Panc1 (cell line): ENCODE results near the gene KRTAP9-3. TPM values are rescaled to one million over a fixed set of nuclear protein-coding genes. Genes with fewer than 3 reads are reported as not detected.
"Not testable (repeated sequence)": the region's sequence is repeated elsewhere in the genome, so short reads cannot be mapped to it uniquely, and the experiment has no call there.

ENCODE experiments used
- ATAC-seq: fragments of 200-7000 bp; cut with Tn5 transposase; 2 replicates; pipeline ENCODE4 v1.9.1; 2020; ENCODE audit warnings: mild to moderate bottlenecking, moderate library complexity
- Bru-seq: library from RNA; stranded (reverse); fragments of 400-500 nt; gene quantifications from one replicate; lab custom pipeline; 2021; lab: Mats Ljungman, UMichigan
- BruChase-seq, 2 experiments: library from RNA; stranded (reverse); fragments of 400-500 nt; gene quantifications; one replicate each; lab custom pipeline; 2021; lab: Mats Ljungman, UMichigan
- BruUV-seq: library from RNA; stranded (reverse); fragments of 400-500 nt; replicated peaks from 2 replicates; lab custom pipeline; 2021; lab: Mats Ljungman, UMichigan
- CTCF ChIA-PET: fragments of 300-600 bp; sonication (Branson Sonifier 250); formaldehyde crosslinking; loops from one replicate; lab custom pipeline; 2022; ENCODE audit warnings: antibody characterized with exemption; lab: Charles Lee
- POLR2A ChIA-PET: fragments of 300-600 bp; sonication (Branson Sonifier 250); formaldehyde crosslinking; loops from one replicate; lab custom pipeline; 2022; ENCODE audit warnings: antibody characterized with exemption; lab: Charles Lee
- DNase-seq: peaks from one replicate; pipeline ENCODE4 v3.0.0-alpha.2; 2010; ENCODE audit warnings: low read depth, low spot score
- H3K27ac ChIP-seq: 2 replicates; pipeline ENCODE4 v1.5.1; 2011; ENCODE audit warnings: mild to moderate bottlenecking, low read length, inconsistent platforms
- H3K27me3 ChIP-seq: fragments of 200-500 bp; sonication (Bioruptor generic); 2 replicates; pipeline ENCODE4 v1.6.0; 2014; ENCODE audit warnings: low read length, inconsistent platforms; ENCODE audit not compliant: control insufficient read depth, insufficient read depth
- H3K36me3 ChIP-seq: fragments of 200-500 bp; sonication (Bioruptor generic); 2 replicates; pipeline ENCODE4 v1.5.1; 2014; ENCODE audit warnings: inconsistent platforms, mild to moderate bottlenecking, low read length, moderate library complexity; ENCODE audit not compliant: control insufficient read depth, insufficient read depth
- H3K4me1 ChIP-seq: 2 replicates; pipeline ENCODE4 v1.5.1; 2011; ENCODE audit warnings: inconsistent platforms, mild to moderate bottlenecking, low read length, moderate library complexity; ENCODE audit not compliant: control insufficient read depth, insufficient read depth
- H3K4me3 ChIP-seq, 2 experiments: 2 replicates each; pipeline ENCODE4 v1.5.1; 2011 to 2012; ENCODE audit warnings: low read depth in 2 of 2, low read length in 2 of 2, mild to moderate bottlenecking in 2 of 2, inconsistent platforms in 1 of 2, moderate library complexity in 1 of 2
- H3K9me3 ChIP-seq: fragments of 200-500 bp; sonication (Bioruptor generic); 2 replicates; pipeline ENCODE4 v1.5.1; 2014; ENCODE audit warnings: low read depth, mild to moderate bottlenecking, inconsistent platforms, low read length, moderate library complexity; ENCODE audit not compliant: control insufficient read depth, insufficient read depth
- POLR2AphosphoS5 ChIP-seq: IDR thresholded peaks from 2 replicates; pipeline ENCODE4 v1.6.1; 2012; ENCODE audit warnings: mild to moderate bottlenecking, low read depth, low read length, moderate library complexity
- SIN3A ChIP-seq: IDR thresholded peaks from 2 replicates; pipeline ENCODE4 v1.6.1; 2012; ENCODE audit warnings: low read depth, mild to moderate bottlenecking, low read length, moderate library complexity, borderline replicate concordance; ENCODE audit not compliant: insufficient read depth
- TCF7L2 ChIP-seq: IDR thresholded peaks from 2 replicates; pipeline ENCODE4 v1.6.1; 2011; ENCODE audit warnings: mild to moderate bottlenecking, low read depth, low read length, inconsistent platforms
- in situ Hi-C: cut with HindIII; loops from 2 replicates; pipeline ENCODE4 v1.10.0; 2016; ENCODE audit warnings: low sequenced_read_pairs, low pct_unique_long_range_greater_than_20kb
- intact Hi-C: fragments of 100-400 bp; cut with micrococcal nuclease; formaldehyde crosslinking; loops from one replicate; pipeline ENCODE4 v1.10.0; 2022; ENCODE audit not compliant: unreplicated experiment
- long read RNA-seq: library from polyadenylated mRNA; unstranded; transcript quantifications from one replicate; pipeline ENCODE4 v2.0.0, GENCODE V29; 2021; ENCODE audit not compliant: unreplicated experiment
- polyA plus RNA-seq: library from polyadenylated mRNA; unstranded; fragments of >200 nt; gene quantifications from one replicate; pipeline ENCODE4 v1.2.1, GENCODE V29; 2012; ENCODE audit warnings: missing spikeins; ENCODE audit not compliant: insufficient read length
- total RNA-seq: library from RNA; stranded (reverse); gene quantifications from one replicate; pipeline ENCODE4 v1.2.1, GENCODE V29; 2021; ENCODE audit not compliant: unreplicated experiment
- TF ChIP-seq, protein P1 (sequence below): fragments of 450-650 bp; IDR thresholded peaks from 2 replicates; pipeline ENCODE4 v1.5.1; 2017; ENCODE audit warnings: mild to moderate bottlenecking
- TF ChIP-seq, protein P2 (sequence below), 2 experiments: IDR thresholded peaks; 2 replicates each; pipeline ENCODE4 v1.6.1; 2011 to 2012; ENCODE audit warnings: low read depth in 2 of 2, control low read depth in 1 of 2, low read length in 1 of 2, mild to moderate bottlenecking in 1 of 2, moderate library complexity in 1 of 2; ENCODE audit not compliant: insufficient read depth in 1 of 2

The KRTAP9-3 gene, protein sequence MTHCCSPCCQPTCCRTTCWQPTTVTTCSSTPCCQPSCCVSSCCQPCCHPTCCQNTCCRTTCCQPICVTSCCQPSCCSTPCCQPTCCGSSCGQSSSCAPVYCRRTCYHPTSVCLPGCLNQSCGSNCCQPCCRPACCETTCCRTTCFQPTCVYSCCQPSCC
- total RNA-seq (not detected), Bru-seq, nascent RNA (not detected), BruChase-seq, experiment 1, labeled RNA remaining after a 2-hour chase (not detected), BruChase-seq, experiment 2, labeled RNA remaining after a 6-hour chase (not detected)
- not detected for polyA plus RNA-seq
- long read RNA-seq = 0 reads

DNA sequence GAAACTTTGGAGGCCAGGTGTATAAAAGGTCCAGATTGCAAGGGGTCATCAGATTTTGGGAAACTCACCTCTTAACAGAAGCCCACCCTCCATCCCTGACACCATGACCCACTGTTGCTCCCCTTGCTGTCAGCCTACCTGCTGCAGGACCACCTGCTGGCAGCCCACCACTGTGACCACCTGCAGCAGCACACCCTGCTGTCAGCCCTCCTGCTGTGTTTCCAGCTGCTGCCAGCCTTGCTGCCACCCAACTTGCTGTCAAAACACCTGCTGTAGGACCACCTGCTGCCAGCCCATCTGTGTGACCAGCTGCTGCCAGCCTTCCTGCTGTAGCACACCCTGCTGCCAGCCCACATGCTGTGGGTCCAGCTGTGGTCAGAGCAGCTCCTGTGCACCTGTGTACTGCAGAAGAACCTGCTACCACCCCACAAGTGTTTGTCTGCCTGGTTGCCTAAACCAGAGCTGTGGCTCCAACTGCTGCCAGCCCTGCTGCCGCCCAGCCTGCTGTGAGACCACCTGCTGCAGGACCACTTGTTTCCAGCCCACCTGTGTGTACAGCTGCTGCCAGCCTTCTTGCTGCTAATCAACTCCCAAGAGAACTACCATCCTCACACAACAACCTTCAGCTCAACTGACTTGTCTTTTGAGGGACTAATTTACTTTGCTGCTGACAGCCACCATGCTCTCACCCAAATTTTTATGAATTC lies at the start of gene KRTAP9-3:
KRTAP9-3 (plus strand) TSS at position 51 of the 707 bp plus-strand sequence; CDS start at position 104, 53 bp downstream.
- H3K4me1 ChIP-seq, H3K4me3 ChIP-seq, ATAC-seq, POLR2A ChIA-PET, intact Hi-C loops, H3K27ac ChIP-seq, in situ Hi-C loops, H3K9me3 ChIP-seq, H3K36me3 ChIP-seq, DNase-seq, BruUV-seq: not testable (repeated sequence)
- peaks cover 42% of the 10 kb centered on the region for H3K27me3 ChIP-seq
- CTCF ChIA-PET = interaction anchor here (0.6 kb wide), 1 partner anchor 90 kb away, joined by 4 read pairs; no protein-coding TSS in a partner anchor

DNA sequence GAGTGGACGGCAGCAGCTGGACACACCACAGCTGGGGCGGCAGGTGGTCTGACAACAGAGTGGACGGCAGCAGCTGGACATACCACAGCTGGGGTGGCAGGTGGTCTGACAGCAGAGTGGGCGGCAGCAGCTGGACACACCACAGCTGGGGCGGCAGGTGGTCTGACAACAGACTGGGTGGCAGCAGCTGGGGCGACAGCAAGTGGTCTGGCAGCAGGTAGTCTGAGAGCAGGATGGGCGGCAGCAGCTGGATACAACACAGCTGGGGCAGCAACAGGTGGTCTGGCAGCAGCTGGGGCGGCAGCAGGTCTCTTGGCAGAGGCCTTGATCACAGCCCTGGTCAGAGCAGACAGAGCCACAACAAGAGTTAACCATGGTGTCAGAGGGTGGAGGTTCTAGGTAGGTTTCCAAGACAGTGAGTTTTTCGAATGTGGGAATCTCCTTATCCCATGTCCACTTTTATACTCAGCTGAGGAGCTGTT lies 47.7 kb upstream of the KRTAP9-3 start, which contains the start of gene KRTAP4-1:
KRTAP4-1 (minus strand) TSS at position 432 of the 482 bp plus-strand sequence; CDS start at position 375, 57 bp downstream.
- intact Hi-C loops = no loop called here
- no peak within 1 kb of the TSS for H3K4me3 ChIP-seq
- DNase-seq (no peak), ATAC-seq (no peak)
- TF ChIP-seq TCF7L2 = no peak
- TF ChIP-seq, protein P1, sequence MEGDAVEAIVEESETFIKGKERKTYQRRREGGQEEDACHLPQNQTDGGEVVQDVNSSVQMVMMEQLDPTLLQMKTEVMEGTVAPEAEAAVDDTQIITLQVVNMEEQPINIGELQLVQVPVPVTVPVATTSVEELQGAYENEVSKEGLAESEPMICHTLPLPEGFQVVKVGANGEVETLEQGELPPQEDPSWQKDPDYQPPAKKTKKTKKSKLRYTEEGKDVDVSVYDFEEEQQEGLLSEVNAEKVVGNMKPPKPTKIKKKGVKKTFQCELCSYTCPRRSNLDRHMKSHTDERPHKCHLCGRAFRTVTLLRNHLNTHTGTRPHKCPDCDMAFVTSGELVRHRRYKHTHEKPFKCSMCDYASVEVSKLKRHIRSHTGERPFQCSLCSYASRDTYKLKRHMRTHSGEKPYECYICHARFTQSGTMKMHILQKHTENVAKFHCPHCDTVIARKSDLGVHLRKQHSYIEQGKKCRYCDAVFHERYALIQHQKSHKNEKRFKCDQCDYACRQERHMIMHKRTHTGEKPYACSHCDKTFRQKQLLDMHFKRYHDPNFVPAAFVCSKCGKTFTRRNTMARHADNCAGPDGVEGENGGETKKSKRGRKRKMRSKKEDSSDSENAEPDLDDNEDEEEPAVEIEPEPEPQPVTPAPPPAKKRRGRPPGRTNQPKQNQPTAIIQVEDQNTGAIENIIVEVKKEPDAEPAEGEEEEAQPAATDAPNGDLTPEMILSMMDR = no peak
- no peak for TF ChIP-seq SIN3A
- TF ChIP-seq, protein P2, sequence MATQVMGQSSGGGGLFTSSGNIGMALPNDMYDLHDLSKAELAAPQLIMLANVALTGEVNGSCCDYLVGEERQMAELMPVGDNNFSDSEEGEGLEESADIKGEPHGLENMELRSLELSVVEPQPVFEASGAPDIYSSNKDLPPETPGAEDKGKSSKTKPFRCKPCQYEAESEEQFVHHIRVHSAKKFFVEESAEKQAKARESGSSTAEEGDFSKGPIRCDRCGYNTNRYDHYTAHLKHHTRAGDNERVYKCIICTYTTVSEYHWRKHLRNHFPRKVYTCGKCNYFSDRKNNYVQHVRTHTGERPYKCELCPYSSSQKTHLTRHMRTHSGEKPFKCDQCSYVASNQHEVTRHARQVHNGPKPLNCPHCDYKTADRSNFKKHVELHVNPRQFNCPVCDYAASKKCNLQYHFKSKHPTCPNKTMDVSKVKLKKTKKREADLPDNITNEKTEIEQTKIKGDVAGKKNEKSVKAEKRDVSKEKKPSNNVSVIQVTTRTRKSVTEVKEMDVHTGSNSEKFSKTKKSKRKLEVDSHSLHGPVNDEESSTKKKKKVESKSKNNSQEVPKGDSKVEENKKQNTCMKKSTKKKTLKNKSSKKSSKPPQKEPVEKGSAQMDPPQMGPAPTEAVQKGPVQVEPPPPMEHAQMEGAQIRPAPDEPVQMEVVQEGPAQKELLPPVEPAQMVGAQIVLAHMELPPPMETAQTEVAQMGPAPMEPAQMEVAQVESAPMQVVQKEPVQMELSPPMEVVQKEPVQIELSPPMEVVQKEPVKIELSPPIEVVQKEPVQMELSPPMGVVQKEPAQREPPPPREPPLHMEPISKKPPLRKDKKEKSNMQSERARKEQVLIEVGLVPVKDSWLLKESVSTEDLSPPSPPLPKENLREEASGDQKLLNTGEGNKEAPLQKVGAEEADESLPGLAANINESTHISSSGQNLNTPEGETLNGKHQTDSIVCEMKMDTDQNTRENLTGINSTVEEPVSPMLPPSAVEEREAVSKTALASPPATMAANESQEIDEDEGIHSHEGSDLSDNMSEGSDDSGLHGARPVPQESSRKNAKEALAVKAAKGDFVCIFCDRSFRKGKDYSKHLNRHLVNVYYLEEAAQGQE (IDR thresholded peaks at IDR 0.05; ENCODE audit: insufficient read depth in 1 of 2, low read depth in 2 of 2, low read length in 1 of 2) = no peak
- no peak for TF ChIP-seq POLR2AphosphoS5
- no TSS peak for BruUV-seq
- POLR2A ChIA-PET = no interaction called here
- H3K27me3 ChIP-seq = peaks cover 6% of the 10 kb centered on the region; the same call in 1 of the 2 replicates
- H3K4me1 ChIP-seq = no peaks in the 10 kb centered on the region
- H3K36me3 ChIP-seq = no peaks in the 10 kb centered on the region
- no peaks in the 10 kb centered on the region for H3K9me3 ChIP-seq
- no peak within 1 kb of the TSS for H3K27ac ChIP-seq
- in situ Hi-C loops = no loop called here
- CTCF ChIA-PET = no interaction called here
